Thyroid gland (tissue), 4 donors: ENCODE measurements around the gene CLTC.

Experiments
- CTCF ChIP-seq, 6 experiments: fragments of 200-600 bp in 3 of 6; fragments of 450-650 bp in 3 of 6; sonication (generic) in 3 of 6; IDR thresholded peaks; one replicate each; pipeline ENCODE4 v1.5.1; 2016 to 2019; ENCODE audit warnings: antibody characterized with exemption in 6 of 6, mild to moderate bottlenecking in 2 of 6, inconsistent platforms in 1 of 6, moderate library complexity in 1 of 6
- POLR2A ChIP-seq, 2 donors: fragments of 450-650 bp; IDR thresholded peaks; one replicate each; pipeline ENCODE4 v1.6.1; 2017; ENCODE audit warnings: antibody characterized with exemption in 2 of 2, mild to moderate bottlenecking in 2 of 2, moderate library complexity in 1 of 2

GRCh38 chr17:59707971-59708430 lies 88.3 kb downstream of the CLTC start:
- TF ChIP-seq CTCF (IDR thresholded peaks at IDR 0.05) (no peak), POLR2A (IDR thresholded peaks at IDR 0.05) (no peak)
